ENCODE results near the gene ZFYVE28.

Gene ZFYVE28

DNA sequence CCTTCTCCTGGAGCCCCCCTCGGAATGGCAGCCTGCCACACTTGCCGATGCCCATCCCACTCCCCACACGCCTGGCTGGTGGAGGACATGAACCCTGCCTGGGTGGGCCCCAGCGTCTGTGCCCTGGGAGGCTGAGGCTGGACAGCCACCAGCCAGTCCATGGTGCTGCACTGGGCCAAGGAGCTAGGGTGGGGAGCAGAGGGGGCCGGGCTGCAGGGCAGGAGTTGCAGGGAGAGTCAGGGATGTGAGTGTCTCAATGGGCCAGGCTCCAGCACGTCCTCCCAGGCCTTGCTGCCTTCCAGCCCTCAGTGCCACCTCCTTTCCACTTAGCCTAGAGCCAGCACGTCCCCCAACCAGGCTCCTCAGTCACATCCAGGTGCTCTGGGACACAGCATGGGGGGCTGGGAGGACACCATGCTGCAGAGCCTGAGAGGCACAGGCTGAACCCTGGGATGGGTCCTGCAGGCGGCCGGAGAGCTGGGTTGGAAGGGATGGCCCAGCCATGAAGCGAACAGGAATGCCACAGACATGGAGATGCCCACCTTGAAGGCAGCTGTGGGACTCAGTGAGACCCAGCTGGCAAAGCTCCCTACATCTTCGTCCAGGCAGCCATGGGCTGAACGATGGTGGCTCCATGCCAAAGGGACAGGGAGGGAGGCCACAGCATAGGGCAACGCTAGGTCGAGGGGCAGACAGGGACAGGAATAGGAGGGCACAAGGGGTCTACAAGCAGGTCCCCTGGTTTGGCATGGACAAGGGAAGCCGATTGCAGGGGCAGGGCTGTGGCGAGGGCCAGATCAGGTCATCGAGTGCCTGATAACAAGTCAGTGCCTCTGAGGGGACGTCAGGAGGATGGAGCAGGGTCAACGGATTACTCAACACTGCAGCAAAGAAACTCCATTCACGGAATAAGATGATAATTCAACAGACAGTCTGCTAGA, 126.5 kb downstream of the ZFYVE28 start:
- no peak for DNase-seq

GRCh38 chr4:2290974-2291704, 127.3 kb downstream of the ZFYVE28 start:
- peak in 1 of 56 donors; percentile 25 for DNase-seq

DNA sequence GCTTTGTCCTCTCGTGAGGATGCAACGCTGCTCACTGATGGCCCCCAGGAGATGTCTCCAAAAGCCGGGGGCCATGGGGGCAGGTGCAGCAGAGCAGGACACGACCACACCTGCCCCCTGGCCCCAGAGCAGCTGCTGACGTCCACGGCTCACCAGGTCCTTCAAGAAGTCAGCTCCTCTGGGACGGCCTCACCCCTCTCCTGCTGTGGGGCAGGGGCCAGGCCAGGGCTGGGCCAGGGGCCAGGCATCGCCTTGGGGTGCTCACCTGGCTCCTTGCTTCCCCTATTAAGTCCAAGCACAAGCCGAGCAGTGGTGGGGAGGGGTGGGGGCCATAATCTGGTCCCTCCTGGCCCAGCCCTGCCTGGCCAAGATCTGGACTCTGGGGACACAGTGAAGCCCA, 128.0 kb downstream of the ZFYVE28 start:
- DNase-seq: no peak

DNA sequence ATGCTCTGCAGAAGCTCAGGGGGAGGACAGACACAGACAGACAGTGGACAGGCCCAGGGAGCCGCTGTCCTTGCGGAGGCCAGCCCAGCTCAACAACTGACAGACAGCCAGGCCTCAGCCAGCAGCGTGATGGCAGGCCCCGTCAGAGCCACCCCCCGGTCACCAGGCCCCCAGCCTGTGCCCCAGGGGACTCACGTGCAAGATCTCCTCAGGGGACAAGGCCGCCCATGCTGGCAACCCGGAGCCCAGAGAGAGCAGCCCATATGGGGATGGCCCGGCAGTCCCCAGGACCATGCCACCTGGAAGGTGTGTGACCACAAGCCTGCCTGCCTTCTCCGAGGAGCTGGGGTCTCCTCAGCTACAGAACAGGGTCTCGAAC, 128.5 kb downstream of the ZFYVE28 start:
- DNase-seq: no peak

GRCh38 chr4:2289311-2289954, 129.0 kb downstream of the ZFYVE28 start:
- no peak for DNase-seq

DNA sequence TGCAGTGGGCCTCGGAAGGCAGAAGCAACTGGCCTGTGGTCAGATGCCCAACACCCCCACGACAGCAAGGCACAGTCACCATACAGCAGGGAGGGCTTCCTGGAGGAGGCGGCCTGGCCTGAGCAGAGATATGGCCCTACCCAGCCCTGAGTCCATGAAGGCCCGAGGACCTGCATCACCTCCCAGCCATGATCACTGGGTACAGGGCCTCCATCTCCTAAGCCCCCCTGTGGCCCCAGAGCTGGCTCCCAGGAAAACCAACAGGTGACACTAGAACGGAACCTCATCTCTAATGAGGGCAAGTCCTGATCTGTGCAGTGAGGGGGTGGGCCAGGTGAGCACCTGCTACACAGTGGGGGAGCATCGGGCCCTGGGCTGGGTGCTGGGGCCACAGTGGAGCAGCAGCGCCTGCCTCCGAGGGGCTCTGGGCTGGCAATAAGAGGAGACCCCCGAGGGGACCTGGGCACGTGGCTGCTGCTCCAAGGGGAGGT, 130.3 kb downstream of the ZFYVE28 start:
- no peak for DNase-seq

DNA sequence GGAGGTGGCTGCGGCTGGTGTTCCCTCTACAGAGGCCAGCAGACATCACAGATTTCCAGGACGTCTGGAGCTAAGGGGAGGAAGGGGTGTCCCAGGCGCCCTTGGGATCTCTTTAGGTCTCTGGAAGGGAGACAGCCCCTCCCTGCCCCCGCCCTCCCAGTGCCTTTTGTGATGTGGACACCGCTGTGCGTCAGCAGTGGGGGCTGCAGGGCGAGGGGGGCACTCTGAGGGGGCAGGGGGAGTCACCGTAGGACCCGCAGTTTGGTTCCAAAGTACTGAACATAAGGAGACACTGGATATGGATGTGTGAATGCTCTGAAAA, 130.9 kb downstream of the ZFYVE28 start:
- no peak for DNase-seq

DNA sequence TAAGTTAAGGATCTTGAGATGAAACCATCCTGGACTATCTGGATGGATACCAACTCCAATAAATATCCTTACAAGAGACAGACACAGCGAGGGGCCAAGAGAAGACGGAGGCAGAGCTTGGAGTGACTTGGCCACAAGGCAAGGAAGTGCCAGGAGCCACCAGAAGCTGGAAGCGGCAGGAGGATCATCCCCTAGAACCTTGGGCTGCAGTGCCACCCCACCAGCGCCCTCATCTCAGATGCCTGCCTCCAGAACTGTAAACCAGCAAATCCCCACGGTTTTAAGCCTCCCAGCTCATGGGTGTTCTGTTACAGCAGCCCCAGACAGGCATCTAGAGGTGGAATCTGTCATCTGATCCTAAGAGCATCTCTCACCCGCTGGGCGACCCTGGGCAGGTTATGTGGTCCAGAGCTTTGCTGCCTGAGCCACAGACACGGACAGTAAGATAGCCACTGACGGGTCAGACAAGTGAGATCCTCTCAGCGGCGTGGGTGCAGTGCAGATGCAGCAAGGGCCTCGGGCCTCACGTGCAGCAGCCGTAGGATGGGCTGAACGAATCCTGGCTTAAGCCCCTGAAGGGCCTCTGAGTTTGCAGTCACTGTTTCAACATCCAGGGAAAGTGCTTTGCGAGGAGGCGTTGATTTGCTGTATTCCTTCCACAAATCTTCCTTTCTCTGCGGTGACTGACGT, 131.4 kb downstream of the ZFYVE28 start:
- no peak for DNase-seq

DNA sequence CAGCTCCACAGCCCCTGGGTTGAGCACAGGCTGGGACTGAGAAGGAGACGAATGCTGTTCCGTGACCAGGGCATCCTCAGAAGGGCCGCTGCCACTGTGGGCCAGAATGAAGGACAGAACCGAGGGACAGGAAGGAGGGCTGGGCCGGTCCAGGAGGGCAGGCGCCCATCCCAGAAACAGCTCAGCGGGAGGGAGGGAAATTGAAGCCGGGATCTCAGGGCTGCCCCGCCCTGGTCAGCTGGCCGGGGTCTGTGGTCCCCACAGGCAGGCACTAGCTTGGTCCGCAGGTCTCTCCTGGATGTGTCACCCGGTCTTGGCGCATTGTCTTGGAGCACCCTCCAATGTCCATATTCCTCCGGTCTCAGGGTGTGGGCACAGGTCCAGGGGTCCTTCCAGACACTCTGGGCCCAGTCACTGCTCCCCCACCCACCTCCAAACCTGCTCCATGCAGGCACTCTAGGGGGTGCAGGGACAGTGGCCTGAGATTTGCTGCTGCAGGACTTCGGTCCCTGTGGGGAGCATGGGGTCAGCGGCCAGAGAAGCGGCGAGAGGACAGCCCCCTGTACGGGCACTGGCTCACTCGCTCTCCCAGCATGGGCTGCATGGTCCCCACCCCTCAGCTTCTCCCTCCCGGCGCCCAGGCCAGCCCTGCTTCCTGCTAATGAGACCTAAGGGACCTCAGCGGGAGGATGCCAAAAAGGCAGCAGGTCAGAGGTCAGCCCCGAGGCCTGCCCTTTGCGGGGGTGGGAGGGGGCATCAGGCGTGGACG, 132.6 kb downstream of the ZFYVE28 start:
- DNase-seq: no peak

- no peak for DNase-seq
These were observed 133.4 kb downstream of the ZFYVE28 start for GRCh38 chr4:2284934-2285612.

- no peak for DNase-seq
These were observed 134.1 kb downstream of the ZFYVE28 start for GRCh38 chr4:2284161-2284933.

GRCh38 chr4:2283199-2283711, 135.2 kb downstream of the ZFYVE28 start:
- no peak for DNase-seq

- DNase-seq: no peak
These were observed 136.7 kb downstream of the ZFYVE28 start for GRCh38 chr4:2281575-2282343.

DNA sequence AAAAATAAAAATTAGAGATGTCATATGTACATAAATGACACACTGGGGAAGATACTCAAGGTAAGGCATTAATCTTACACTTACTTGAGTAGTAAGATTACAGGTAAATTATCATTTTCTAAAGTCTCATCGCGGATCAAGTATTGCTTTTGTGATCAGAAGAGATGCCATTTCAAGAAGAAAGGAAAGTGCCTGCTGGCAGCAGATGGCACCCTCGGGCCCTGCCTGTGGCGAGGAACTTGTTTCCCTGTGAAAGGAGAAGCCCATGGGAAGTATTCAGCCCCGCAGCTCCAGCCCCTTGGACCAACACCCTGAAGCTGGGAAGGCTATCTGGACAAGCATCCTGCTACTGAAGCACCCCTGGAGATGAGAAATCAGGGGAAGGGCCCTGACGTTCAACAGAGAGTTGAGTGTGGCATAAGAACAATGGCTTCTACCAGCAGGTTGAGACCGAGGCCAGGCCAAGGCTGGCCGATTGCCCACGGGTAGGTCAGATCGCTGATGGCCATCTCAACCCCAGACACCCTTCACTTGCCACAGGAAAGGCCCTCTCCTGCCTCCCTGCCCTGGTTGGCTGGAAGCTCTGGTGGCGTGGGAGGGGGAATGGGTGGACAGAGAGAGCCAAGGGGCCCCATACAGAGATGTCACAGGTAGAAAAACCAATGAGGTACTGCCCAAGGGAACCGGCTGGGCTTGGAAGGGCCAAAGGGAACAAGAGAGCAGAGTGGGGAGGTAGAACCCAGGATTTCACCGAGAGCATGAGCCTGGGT, 137.7 kb downstream of the ZFYVE28 start:
- DNase-seq: peak in 16 of 56 donors; percentile 14 to 72 (median 40)

DNA sequence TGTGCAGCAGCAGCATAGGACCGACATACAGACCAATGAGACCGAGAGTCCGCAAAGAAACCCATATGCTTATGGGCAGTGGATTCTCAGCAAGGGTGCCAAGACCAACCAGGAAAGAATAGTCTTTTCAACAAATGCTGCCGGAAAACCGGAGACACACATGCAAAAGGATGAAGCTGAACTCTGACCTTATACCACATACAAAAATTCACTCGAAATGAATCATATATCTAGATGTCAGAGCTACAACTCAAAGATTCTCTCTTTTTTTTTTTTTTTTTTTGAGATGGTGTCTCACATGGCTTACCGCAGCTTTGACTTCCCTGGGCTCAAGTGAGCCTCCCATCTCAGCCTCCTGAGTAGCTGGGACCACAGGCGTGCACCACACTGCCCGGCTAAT, 140.5 kb downstream of the ZFYVE28 start:
- no peak for DNase-seq

DNA sequence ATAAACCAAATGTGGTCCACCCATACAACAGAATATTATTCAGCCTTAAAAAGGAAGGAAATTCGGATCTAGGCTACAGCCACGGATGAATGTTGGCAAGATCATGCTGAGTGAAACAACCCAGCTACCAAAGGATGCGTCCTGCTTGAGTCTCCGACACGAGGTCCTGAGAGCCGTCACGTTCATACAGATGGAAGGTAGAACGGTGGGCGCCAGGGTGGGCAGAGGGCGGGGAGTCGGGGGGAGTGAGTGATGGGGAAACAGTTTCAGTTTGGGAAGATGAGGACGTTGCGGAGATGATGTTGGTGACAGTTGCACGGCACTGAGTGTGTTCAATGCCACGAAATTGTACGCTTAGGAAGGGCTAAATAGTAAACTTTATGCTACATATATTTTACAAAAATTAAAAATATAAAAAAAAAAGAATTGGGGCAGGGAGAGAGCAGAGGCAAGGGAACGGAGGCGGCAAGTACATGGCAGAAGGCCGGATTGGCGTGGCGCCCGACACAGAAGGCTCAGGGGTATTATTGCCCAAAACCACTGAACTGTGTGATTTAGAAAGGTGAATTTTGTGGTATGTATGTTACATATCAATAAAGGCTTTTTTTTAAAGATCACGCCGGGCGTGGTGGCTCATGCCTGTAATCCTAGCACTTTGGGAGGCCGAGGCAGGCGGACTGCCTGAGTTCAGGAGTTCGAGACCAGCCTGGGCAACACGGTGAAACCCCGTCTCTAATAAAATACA, 141.7 kb downstream of the ZFYVE28 start:
- DNase-seq: no peak

Measured in amygdala (tissue), 56 donors.